ENCODE data around the gene CFAP90.

Gene CFAP90, protein sequence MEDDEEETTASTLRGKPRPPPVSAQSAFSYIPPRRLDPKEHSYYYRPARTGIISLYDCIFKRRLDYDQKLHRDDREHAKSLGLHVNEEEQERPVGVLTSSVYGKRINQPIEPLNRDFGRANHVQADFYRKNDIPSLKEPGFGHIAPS

DNA sequence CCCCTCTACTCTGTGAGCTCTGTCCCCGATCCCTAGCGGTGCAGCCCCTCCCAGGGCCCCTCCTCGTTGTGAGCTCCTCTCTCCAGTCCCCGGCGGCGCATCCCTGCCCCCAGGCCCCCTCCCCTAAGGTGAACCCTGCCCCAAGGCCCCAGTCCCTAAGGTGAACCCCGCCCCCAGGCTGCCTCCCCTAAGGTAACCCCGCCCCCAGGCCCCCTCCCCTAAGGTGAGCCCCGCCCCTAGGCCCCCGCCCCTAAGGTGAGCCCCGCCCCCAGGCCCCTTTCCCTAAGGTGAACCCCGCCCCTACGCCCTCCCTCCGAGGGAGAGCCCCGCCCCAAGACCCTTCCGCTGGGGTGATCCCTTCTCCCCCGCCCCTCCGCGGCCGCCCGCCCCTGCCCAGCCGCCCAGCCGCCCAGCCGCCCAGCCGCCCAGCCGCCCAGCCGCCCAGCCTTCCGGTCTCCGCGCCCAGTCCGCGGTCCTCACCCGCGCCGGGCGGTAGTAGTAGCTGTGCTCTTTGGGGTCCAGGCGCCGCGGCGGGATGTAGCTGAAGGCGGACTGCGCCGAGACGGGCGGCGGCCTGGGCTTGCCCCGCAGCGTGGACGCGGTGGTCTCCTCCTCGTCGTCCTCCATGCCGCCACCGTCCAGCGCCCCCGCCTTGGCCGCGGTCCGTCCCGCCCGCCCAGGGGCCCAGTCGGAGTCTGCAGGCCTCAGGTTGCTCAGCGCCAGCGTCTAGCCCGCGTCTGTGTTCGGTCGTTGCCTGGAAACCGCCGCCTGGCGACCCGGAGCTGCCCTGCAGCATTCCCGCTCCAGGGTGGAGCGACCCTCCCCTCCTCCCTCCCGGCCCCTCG lies at the start of gene CFAP90:
Gene CFAP90 (minus strand): TSS at position 739 of the 845 bp plus-strand sequence. CDS start 112 bp downstream, at position 627.
- Mint-ChIP-seq H3K4me1 (ENCODE audit: low read depth) (peaks cover 13% of the 10 kb centered on the region), H3K27me3 (peaks cover 45% of the 10 kb centered on the region), H3K9me3 (no peaks in the 10 kb centered on the region), H3K36me3 (ENCODE audit: low read depth) (no peaks in the 10 kb centered on the region), H3K27ac (no peak within 1 kb of the TSS), H3K4me3 (peak within 1 kb of the TSS; percentile 71)

DNA sequence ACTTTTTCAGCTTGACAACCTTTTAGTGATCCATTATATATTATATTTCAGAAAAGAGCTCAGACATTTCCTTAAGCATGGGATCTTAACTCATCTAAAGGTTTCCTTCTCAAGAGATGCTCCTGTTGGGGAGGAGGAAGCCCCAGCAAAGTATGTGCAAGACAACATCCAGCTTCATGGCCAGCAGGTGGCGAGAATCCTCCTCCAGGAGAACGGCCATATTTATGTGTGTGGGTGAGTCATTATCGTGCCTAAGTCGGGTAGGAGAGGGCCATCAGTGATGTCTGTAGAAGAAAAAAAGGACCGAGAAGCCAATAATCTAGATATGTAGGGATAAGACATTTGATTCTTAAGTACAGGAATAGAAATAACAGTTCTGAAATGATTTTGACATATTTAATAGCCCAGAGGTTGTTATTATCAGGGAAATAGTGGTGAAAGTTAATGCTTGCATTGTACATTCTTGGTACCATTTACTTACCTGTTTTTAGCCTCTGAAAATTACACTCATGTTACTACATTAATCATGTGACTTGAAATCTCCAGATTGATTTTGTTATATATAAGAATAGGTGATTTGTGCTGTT lies 46.2 kb upstream of the CFAP90 start:
- peaks cover 18% of the 10 kb centered on the region for H3K4me1 Mint-ChIP-seq (ENCODE audit: low read depth)
- no peak overlapping the region for H3K27ac Mint-ChIP-seq
- no peaks in the 10 kb centered on the region for H3K27me3 Mint-ChIP-seq
- H3K36me3 Mint-ChIP-seq (ENCODE audit: low read depth), result peaks cover 88% of the 10 kb centered on the region
- no peak overlapping the region for H3K4me3 Mint-ChIP-seq
- no peaks in the 10 kb centered on the region for H3K9me3 Mint-ChIP-seq

DNA sequence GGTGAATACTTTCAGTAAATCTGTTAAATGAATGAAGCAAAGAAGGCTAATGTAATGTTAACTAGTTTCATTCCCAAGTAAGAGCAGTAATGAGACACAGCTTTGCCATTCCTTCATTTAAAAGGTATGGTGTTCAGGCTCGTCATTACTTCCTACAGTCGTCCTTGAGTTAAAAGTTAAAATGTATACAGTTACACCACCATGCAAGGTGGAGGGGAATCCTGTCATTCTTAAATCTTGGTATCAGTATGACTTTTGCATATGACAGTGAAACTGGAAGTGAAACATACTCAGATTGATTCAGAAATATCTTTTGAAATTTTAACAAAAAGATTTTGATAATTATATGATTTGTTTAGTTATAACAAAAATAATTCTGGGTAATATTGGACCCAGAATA lies 43.9 kb upstream of the CFAP90 start:
- Mint-ChIP-seq H3K27me3 (no peaks in the 10 kb centered on the region), H3K9me3 (no peaks in the 10 kb centered on the region), H3K4me1 (ENCODE audit: low read depth) (peaks cover 15% of the 10 kb centered on the region), H3K4me3 (no peak overlapping the region), H3K36me3 (ENCODE audit: low read depth) (peaks cover 88% of the 10 kb centered on the region), H3K27ac (peak overlapping the region; percentile 26)

DNA sequence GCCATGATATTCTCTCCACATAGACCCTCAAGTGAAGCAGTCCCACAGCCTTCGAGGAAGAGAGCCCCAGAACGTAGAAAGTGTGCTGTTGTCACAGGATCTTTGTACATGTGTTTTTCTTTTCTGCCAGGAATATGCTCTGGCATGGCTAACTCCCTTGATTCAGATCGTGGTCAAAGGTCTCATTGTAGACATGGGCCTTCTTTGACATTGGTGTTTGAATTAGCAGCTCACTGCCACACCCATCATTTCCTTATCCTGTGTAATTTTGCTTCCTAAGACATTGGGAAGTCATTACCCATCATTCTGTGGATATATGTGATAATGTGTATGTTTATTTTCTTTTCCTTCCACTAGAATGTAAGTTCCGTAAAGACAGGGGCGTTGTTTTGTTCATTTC lies 43.5 kb upstream of the CFAP90 start:
- Mint-ChIP-seq H3K9me3 (no peaks in the 10 kb centered on the region), H3K27ac (peak overlapping the region; percentile 26)

DNA sequence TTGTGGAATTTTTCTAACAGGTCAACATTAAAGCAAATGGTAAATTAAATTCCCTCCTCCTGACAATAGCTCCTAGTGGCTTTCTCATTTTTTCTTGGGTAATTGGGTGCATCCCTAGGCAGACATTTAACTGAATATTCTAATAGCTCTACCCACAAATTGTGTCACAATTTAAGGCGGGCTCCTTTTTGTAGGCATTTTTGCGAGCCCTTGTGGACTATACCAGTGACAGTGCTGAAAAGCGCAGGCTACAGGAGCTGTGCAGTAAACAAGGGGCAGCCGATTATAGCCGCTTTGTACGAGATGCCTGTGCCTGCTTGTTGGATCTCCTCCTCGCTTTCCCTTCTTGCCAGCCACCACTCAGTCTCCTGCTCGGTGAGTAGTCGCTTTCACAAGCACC lies 38.0 kb upstream of the CFAP90 start:
- H3K36me3 Mint-ChIP-seq (ENCODE audit: low read depth), result peaks cover 80% of the 10 kb centered on the region
- no peaks in the 10 kb centered on the region for H3K9me3 Mint-ChIP-seq

More for the DNA sequence above, 43.5 kb upstream of the CFAP90 start:
- no peaks in the 10 kb centered on the region for H3K27me3 Mint-ChIP-seq
- H3K4me1 Mint-ChIP-seq (ENCODE audit: low read depth), result peaks cover 15% of the 10 kb centered on the region
- H3K36me3 Mint-ChIP-seq (ENCODE audit: low read depth), result peaks cover 88% of the 10 kb centered on the region
- H3K4me3 Mint-ChIP-seq, result no peak overlapping the region

DNA sequence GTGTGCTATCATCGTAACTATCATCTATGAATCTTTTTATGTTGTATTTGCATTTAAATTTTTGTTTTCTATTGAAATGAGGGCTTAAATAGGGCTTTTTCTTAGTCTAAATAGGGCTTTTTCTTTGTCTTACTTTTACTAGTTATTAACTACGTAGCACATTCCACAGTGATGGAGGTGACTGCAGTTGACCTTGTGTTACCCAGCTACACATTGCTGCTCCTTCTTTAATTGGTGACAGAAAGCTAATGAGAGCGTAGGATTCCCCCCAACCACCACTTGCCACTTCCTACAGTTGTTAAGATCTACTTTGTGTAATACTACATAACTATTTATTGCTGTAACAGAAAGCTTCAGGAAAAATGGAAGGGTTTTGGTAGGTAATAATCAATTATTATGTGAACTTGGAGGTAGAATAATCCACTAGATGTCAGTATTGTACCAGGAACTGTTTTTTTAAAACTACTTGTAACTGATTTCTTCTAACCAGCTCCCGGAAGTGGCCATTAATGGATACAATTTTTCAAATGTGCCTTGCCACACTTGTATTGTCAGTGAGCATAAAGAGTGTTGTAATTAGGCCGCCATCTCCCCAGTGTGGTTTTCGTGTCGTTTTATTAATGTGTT lies 36.0 kb upstream of the CFAP90 start:
- Mint-ChIP-seq H3K9me3 (no peaks in the 10 kb centered on the region), H3K27me3 (no peaks in the 10 kb centered on the region), H3K4me1 (ENCODE audit: low read depth) (peaks cover 2% of the 10 kb centered on the region), H3K4me3 (no peak overlapping the region), H3K36me3 (ENCODE audit: low read depth) (peaks cover 77% of the 10 kb centered on the region), H3K27ac (no peak overlapping the region)

More for the DNA sequence above, 38.0 kb upstream of the CFAP90 start:
- no peaks in the 10 kb centered on the region for H3K4me1 Mint-ChIP-seq (ENCODE audit: low read depth)
- no peak overlapping the region for H3K4me3 Mint-ChIP-seq
- no peaks in the 10 kb centered on the region for H3K27me3 Mint-ChIP-seq
- H3K27ac Mint-ChIP-seq, result no peak overlapping the region

DNA sequence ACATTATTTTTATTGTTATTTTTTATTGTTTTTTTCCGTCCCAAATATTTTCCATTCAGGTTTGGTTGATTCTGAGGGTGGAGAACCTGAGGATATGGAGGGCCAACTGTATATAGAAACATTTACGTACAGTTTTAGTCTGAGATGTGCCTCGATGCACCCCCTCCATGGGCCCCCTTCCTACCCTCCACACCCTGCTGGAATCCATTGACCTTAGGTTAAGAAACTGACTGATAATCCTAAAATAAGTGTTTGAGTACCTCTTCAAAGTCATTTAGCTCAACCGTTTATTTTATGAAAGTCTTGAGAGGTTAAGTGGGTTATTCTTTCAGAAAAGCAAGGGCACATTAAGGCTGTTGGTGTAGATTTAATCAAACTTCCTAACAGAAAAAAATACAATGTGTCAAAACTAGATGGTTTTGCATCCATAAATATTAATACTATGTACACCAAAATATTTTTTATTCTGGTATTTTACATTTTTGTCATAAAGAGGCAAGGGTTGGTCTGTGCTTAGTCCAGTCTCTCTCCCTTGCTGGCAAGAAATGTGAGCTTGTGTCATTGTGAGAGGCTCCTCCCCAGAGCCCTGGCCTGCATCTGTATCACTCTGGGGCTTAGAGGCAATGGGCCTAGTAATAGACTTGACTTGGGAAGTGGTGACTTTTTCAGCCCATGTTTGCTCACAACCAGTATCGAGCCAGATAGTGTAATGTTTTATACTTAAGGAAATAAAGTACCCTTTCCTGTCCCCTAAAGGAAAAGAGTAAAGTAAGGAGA lies 33.7 kb upstream of the CFAP90 start:
- peaks cover 83% of the 10 kb centered on the region for H3K36me3 Mint-ChIP-seq (ENCODE audit: low read depth)

DNA sequence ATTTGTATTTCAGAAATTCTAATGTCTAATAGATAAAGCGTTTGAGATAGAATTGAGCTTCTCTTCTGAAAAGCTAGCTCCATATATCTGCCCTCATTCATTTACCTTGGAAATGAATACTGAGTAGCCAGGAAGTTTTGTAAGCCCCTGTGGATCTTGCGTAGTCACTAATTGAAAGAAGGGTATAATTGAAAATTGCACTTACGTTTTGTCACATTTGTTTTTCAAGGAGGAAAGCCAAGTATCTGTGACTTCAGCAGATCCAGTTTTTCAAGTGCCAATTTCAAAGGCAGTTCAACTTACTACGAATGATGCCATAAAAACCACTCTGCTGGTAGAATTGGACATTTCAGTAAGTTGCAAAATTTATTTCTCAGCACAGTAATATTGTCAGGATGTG lies 32.0 kb upstream of the CFAP90 start:
- H3K4me1 Mint-ChIP-seq (ENCODE audit: low read depth), result peaks cover 23% of the 10 kb centered on the region
- no peak overlapping the region for H3K4me3 Mint-ChIP-seq
- no peaks in the 10 kb centered on the region for H3K27me3 Mint-ChIP-seq
- H3K27ac Mint-ChIP-seq, result no peak overlapping the region
- H3K9me3 Mint-ChIP-seq, result no peaks in the 10 kb centered on the region
- H3K36me3 Mint-ChIP-seq (ENCODE audit: low read depth), result peaks cover 81% of the 10 kb centered on the region

More for the DNA sequence above, 33.7 kb upstream of the CFAP90 start:
- Mint-ChIP-seq H3K4me3 (no peak overlapping the region), H3K27ac (no peak overlapping the region), H3K9me3 (no peaks in the 10 kb centered on the region), H3K27me3 (no peaks in the 10 kb centered on the region), H3K4me1 (ENCODE audit: low read depth) (peaks cover 10% of the 10 kb centered on the region)

DNA sequence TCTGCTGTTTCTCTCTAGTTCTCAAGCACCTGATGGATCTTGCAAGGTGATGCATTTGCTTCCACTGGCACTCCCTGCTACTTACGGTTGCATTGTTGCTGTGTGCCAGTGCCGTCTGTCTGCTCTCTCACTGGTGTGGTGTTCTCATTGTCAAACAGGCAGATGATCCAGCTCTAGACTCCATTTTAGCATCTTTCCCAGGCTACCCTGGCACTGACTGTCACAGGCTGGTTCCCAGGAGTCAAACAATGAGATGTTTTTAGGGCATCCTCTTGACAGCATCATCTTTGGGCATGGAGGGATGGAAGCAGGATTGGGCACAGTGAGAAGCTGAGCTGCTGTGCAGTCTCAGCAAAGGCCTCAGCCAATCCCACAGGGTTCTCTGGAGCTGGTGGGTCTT lies 30.9 kb upstream of the CFAP90 start:
- Mint-ChIP-seq H3K27ac (no peak overlapping the region), H3K9me3 (no peaks in the 10 kb centered on the region), H3K36me3 (ENCODE audit: low read depth) (peaks cover 83% of the 10 kb centered on the region), H3K27me3 (no peaks in the 10 kb centered on the region), H3K4me1 (ENCODE audit: low read depth) (peaks cover 34% of the 10 kb centered on the region), H3K4me3 (no peak overlapping the region)

DNA sequence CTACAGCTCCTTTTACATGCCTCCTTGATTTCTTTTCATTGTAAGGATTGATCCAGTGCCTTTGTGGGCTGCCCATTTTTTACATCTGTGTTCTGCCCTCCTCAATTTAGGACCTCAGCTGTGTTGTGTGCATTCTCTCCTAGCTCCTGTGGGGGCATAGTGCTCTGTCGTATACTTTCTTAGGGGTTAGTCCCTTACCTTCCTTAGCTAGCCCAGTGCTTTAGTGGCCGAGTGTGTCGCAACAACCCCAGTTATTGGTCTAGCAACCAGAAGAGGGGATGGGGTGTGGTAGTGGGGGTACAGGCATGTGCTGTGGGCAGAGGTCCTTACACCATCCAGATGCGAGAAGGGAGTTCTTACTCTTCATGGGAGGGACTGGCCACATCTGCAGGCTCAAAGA lies 30.2 kb upstream of the CFAP90 start:
- H3K4me3 Mint-ChIP-seq, result no peak overlapping the region
- H3K9me3 Mint-ChIP-seq, result no peaks in the 10 kb centered on the region
- no peaks in the 10 kb centered on the region for H3K27me3 Mint-ChIP-seq
- H3K36me3 Mint-ChIP-seq (ENCODE audit: low read depth), result peaks cover 83% of the 10 kb centered on the region
- H3K27ac Mint-ChIP-seq, result no peak overlapping the region
- H3K4me1 Mint-ChIP-seq (ENCODE audit: low read depth), result peaks cover 41% of the 10 kb centered on the region

DNA sequence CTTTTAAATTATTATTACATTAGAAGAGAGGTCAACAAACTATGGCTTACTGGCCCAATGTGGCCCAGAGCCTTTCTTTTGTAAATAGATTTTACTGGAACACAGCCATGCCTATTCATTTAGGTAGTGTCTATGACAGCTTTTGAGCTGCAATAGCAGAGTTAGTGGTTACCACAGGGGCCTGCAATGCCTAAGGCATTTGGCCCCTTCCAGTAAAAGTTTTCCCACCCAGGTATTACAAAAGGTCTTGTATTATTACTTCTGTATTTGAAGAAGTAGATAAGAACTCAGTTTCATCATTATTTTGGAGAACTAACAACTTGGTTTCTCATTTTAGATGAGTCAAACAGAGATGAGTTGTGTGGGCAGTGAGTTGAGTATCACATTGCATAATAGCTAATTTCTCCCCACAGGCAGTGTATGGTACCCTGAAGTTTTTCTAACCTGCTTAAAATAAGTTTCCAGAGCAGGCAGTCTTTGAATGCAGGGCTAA lies 27.5 kb upstream of the CFAP90 start:
- Mint-ChIP-seq H3K36me3 (ENCODE audit: low read depth) (peaks cover 92% of the 10 kb centered on the region), H3K27ac (peak overlapping the region; percentile 74), H3K9me3 (no peaks in the 10 kb centered on the region), H3K4me1 (ENCODE audit: low read depth) (peaks cover 56% of the 10 kb centered on the region), H3K27me3 (no peaks in the 10 kb centered on the region), H3K4me3 (peak overlapping the region; percentile 30)

DNA sequence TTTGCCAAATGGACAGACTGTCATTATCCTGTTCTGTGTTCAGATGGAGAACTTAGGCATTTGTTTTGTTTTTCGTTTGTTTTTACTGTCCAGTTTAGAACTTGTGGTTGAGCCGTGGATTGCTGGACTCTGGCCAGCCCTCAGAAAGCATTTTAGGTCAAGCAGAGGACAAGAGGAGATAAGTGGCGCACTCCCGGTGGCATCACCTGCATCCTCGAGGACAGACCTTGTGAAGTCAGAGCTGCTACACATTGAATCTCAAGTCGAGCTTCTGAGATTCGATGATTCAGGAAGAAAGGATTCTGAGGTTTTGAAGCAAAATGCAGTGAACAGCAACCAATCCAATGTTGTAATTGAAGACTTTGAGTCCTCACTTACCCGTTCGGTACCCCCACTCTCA lies 26.9 kb upstream of the CFAP90 start:
- Mint-ChIP-seq H3K27ac (peak overlapping the region; percentile 74), H3K36me3 (ENCODE audit: low read depth) (peaks cover 89% of the 10 kb centered on the region), H3K27me3 (no peaks in the 10 kb centered on the region), H3K9me3 (no peaks in the 10 kb centered on the region), H3K4me1 (ENCODE audit: low read depth) (peaks cover 62% of the 10 kb centered on the region), H3K4me3 (peak overlapping the region; percentile 30)

DNA sequence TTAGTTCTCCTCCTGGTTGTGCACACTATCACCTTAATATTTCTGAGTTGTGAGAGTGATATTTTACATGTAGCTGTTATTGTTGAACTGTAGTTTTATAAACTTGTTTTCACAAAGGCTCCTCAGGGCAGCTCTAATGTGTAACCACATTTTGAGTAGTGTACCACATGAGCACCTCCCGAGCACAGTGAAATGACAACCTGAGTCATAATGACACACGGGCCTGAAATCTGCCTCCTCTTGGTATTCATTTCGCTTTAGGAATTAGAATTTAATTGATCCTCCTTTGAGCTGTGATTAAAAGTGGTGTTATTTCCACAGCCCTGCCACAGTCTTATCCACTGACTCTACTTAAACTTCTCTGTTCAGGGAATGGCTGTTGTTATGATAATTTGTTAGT lies 25.9 kb upstream of the CFAP90 start:
- no peak overlapping the region for H3K27ac Mint-ChIP-seq
- H3K4me3 Mint-ChIP-seq, result no peak overlapping the region
- H3K27me3 Mint-ChIP-seq, result no peaks in the 10 kb centered on the region
- no peaks in the 10 kb centered on the region for H3K9me3 Mint-ChIP-seq
- H3K36me3 Mint-ChIP-seq (ENCODE audit: low read depth), result peaks cover 90% of the 10 kb centered on the region
- H3K4me1 Mint-ChIP-seq (ENCODE audit: low read depth), result peaks cover 69% of the 10 kb centered on the region

DNA sequence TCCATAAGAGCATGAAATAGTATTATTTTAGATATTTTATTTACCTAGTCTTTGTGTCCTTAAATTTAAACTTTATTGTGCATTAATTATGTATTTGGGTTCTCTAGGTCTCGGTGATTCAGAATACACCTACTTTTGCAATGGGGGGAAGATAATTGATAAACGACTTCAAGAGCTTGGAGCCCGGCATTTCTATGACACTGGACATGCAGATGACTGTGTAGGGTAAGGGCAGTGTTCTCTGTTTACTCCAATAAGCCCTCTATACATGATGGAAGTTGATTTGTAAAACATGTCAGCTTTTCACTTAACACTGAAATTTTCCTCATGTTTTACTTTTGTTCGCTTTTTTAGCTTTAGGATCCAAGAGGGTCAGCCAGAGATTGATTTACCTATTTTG lies 24.2 kb upstream of the CFAP90 start:
- no peaks in the 10 kb centered on the region for H3K9me3 Mint-ChIP-seq
- peaks cover 79% of the 10 kb centered on the region for H3K4me1 Mint-ChIP-seq (ENCODE audit: low read depth)
- H3K27ac Mint-ChIP-seq, result no peak overlapping the region
- no peak overlapping the region for H3K4me3 Mint-ChIP-seq
- no peaks in the 10 kb centered on the region for H3K27me3 Mint-ChIP-seq
- H3K36me3 Mint-ChIP-seq (ENCODE audit: low read depth), result peaks cover 89% of the 10 kb centered on the region

Measured in stimulated activated naive CD8-positive, alpha-beta T cell treated with anti-CD3 and anti-CD28 coated beads, Interleukin-15, Interleukin-2, amounts not matched to agents 100 ng/mL and 50 ng/mL, for 24 hours (primary cell).